NCI-H526 treated with DMSO at 0.1 percent for 48 hours (cell line): ENCODE measurements around the gene FAM209A.
"Not testable (repeated sequence)": the region's sequence is repeated elsewhere in the genome, so short reads cannot be mapped to it uniquely, and the experiment has no call there.

Source experiments
- DNase-seq: peaks from one replicate; lab custom pipeline; 2025; lab: John Stamatoyannopoulos, UW

Gene FAM209A

DNA sequence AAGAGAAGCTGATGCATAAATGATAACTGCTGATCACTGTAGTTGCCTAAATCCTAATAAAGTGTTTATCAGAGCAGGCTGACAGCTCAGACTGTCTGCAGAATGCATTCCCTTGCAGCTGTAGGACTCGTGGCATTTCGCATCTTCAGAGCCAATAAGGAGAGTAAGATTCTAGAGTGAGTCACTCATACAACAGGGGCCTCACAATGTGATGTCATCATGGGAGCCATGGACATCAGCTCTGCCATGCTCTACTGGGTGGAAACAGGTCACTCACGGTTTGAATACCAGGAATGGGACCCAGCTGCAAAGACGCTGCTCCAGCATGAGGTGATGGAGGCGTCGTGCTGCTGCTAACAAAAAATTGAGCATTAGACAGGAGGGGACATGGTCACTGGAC lies 15.9 kb downstream of the FAM209A start:
- no peak for DNase-seq

DNA sequence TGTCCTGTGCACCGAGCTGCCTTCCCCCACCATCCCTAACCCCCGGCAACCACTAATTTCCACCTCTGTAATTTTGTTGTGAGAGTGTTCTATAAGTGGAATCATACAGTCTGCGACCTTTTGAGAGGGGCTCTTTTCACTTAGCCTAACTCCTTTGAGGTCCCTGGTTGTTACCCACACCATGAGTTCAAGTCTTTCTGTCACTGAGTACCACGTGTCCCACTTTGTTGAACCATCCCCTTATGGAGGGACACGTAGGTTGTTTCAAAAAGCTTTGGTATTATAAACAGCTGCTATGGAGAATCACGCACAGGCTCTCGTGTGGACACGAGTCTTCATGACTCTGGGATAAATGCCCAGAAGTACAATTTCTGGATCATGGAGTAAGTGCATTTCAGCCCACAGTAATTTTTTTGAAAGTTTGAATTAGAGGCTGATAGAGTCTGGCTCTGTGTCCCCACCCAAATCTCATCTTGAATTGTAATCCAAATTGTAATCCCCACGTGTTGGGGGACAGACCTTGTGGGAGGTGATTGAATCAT lies 18.0 kb downstream of the FAM209A start:
- DNase-seq: no peak

DNA sequence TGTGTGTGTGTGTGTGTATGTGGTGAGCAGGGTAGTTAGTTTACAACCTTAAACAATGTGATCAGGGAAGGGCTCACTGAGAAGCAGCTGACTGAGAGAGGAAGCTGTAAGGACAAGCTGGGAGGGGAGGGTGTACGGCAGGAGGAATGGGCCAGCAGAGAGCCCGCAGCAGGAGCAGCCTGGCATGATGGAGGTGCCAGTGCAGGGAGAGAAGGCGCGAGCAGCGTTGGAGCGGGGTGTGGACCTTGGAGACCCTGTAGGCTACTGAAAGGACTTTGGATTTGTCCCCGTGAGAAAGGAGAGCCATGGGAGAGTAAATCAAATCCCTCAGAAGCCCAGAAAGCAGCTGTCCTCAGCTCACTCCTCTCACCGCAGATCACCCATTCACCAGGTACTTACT lies 27.0 kb downstream of the FAM209A start:
- DNase-seq: no peak

DNA sequence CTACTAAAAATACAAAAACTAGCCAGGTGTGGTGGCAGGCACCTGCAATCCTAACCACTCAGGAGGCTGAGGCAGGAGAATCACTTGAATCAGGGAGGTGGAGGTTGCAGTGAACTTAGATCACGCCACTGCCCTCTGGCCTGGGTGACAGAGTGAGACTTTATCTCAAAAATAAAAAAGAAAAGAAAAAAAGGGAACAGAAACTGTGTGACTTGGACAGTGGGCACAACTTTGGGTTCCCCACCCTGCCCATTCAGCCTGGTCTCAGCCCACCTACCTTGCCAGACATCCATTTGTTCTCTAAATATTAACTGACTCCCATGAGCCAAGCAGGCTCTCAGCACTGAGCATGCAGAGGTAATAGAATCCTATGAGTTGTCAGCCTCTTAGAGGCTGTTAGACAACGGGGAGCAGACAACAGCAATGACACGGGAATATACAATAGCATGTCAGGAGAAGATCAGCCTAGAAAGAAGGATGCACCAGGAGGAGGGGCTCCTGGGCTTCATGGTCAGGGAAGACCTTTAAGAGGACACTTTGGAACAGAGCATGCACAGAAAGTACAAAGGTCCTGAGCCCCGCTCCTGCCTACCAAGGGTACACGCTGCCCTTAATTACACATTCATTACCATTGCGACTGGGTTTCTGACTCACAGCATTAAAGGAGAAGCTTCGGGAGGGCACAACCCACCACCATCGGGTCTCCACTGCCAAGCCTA lies 28.5 kb downstream of the FAM209A start:
- DNase-seq: no peak

DNA sequence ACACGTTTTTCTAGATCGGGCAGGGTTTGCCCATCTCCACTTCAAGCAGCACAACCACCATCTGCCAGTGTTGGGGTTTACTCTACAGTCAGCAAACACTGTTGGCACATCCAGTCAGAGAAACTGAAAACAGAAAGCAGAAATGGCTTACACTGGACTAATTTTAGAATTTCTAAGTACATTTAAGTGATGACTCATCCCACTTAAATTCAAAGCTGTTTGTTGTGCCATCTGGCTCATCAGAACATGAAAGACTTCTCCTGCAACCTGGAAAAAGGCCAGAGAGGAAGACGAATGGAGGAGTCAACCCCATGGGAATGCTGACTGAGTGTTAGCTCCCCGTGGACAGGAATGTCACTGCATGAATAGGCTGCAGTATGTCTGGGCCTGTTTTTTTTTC lies 30.3 kb downstream of the FAM209A start:
- no peak for DNase-seq

DNA sequence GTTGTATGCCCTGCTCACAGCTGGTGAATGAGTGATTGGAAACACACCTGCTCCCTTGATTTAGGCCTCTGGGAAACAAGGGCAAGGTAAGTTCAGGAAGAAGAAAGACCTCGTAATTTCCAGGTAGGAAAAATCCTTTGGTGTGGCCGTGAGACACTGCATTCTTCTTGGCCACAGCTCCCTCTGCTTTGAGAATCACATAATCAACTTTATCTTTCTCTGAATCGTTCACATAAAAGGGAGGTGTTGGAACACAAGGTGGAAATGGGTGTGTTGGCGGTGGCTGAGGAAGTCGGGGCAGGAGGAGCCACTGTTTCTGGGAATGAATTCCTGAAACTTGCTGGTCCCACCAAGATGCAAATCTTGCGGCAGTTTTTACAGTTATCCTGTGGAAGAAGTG lies 34.4 kb downstream of the FAM209A start:
- no peak for DNase-seq

DNA sequence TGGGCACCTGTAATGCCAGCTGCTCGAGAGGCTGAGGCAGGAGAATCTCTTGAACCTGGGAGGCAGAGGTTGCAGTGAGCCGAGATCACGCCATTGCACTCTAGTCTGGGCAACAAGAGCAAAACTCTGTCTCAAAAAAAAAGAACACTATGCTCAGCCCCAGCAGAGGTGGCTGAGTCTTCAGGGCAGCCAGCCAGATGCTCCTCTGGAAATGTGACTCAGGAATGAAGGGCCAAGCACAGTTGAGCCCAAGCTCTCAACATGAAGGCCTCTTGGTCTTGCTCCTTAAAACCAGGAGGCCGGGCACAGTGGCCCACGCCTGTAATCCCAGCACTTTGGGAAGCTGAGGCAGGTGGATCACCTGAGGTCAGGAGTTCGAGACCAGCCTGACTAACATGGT lies 40.0 kb downstream of the FAM209A start:
- DNase-seq: not testable (repeated sequence)

DNA sequence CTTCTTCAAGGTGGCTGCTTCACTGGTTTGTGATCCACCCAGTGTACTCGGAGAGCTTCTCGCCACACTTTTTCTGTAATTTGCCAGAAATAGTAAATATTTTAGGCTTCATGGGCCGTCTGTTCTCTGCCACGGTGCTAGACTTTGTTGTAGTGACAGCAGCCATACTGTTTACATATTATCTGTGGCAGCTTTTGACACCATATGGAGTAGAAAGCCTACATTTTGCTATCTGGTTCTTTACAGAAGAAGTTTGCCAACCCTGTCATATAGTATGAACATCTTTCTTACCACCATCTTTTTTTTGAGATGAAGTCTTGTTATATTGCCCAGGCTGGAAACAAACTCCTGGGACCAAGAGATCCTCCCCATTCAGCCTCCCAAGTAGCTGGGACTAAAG lies 41.0 kb downstream of the FAM209A start:
- no peak for DNase-seq

DNA sequence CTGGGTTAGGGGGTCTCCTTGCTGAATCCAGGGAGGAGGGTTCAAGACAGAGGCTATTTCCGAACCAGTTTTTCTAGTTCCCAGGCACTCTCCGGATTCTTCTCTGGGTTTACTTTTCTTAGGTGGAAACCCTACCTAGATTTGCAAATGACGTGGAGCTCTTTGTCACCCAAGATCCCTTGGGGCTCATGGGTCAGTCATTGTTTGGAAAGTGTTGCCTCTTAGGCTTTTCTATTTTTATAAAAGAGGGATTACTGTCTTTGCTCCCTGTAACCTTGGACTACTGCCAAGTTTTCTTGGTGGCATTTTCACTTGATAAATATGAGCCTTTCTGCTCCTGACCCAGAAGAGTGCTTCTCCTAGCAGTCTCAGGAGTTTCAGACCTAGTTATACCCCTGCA lies 42.1 kb downstream of the FAM209A start:
- DNase-seq: no peak

DNA sequence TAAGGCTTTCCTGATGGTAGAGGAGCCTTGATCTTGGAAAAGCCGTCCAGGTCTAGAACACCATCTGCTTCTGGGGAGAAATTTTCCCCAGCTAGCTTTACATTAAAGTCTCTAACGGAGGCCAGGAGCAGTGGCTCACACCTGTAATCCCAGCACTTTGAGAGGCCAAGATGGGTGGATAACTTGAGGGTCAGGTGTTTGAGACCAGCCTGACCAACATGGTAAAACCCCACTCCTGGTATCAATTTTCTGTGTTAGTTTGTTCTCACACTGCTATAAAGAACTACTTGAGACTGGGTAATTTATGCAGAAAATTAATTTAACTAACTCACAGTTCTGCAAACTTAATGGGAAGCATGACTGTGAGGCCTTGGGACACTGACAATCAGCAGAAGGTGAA lies 46.3 kb downstream of the FAM209A start:
- DNase-seq: no peak

DNA sequence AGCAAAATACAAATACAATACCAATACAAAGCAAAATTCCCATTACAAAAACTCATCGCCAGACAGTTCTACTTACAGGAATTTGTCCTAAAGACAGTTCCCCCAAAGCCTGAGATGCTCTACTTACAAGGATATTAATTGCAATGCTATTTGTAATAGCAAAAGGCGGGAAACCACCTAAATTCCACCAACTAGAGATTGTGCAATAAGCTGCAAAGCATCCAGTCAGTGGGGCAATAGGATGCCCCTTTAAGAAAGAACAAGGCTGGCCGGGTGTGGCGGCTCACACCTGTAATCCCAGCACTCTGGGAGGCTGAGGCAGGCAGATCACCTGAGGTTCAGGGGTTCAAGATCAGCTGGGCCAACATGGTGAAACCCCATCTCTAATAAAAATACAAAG lies 47.6 kb downstream of the FAM209A start:
- no peak for DNase-seq

DNA sequence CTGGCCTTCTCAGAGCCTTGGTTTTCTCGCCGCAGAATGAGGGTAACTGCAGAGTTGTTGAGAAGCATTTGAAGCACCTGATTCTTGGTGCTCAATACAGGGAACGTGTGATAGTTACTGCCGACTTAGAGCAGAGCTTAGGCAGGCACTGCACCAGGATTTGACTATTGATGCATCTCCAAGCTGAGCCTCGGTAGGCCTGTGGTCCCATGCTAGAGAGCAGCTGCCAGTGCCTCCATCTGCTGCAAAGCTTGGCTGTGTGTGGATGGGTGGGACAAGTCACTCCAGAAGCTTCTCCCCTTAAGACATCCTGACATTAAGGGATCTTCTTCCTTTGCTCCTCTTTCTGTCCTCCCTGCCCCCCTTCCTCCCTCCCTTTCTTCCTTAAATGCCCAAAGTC lies 49.4 kb downstream of the FAM209A start:
- no peak for DNase-seq

DNA sequence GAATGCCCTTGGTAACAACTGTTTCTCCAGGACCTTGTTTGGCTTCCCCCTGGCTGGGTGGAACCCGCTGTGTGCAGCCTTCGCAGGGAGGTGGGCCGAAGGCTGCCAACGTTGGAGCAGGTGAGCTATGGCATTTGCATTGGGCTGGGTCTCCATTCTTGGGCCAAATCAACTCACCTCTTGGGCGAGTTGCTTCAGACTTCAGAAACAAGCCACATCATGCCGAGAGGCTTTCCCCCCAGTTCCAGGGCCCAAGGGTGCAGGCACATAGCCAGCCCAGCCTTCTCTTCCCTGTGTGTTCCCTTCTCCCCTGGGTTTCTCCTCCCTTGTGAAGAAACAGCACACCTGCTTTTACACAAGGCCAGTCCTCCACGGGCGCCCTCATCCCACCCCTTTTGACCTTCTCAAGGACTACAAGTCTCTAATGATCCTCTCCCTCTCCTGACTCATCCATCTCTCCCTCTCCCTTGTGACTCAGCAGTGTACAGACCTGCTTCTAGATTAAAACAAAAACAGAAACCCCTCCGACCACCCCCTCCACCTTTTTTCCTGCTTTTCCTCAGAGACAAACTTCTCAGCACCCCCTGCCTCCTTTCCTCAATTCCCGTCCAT lies 50.1 kb downstream of the FAM209A start:
- DNase-seq: no peak

DNA sequence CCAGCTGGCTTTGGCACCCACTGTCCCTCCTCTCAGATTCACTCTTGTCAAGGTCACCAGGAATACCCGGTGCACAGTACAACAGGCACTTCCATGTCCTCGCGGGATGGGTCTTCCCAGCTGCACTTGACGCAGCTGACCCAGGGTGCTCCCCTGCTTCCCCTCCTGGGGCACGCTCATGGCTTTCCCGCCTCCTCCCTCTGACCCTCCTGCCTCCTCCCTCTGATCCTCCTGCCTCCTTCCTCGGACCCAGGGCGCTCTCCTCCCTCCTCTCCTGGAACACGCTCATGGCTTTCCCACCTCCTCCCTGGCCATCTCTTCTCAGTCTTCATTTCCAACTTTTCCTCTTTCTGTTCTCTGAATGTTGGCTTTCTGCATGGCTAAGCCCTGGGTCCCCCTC lies 50.6 kb downstream of the FAM209A start:
- no peak for DNase-seq
